Endothelial cell (in vitro differentiated cells): ENCODE results near the gene RBM27. TPM values are rescaled to one million over a fixed set of nuclear protein-coding genes. Genes with fewer than 3 reads are reported as not detected.
A peak's percentile ranks its signal among the peaks of the same experiment; 100 is the strongest.
"Not testable (repeated sequence)": the region's sequence is repeated elsewhere in the genome, so short reads cannot be mapped to it uniquely, and the experiment has no call there.

Source experiments
- DNase-seq: peaks from one replicate; pipeline ENCODE4 v3.0.0; 2021; ENCODE audit warnings: low spot score
- H3K27ac Mint-ChIP-seq: one replicate; pipeline ENCODE4 v1.8.0; 2021; ENCODE audit warnings: mixed read lengths, inconsistent platforms; ENCODE audit not compliant: unreplicated experiment
- H3K27me3 Mint-ChIP-seq: one replicate; pipeline ENCODE4 v1.8.0; 2021; ENCODE audit warnings: mild to moderate bottlenecking, moderate library complexity, mixed read lengths, inconsistent platforms; ENCODE audit not compliant: unreplicated experiment
- H3K36me3 Mint-ChIP-seq: one replicate; pipeline ENCODE4 v1.8.0; 2021; ENCODE audit warnings: mild to moderate bottlenecking, low read depth, mixed read lengths, inconsistent platforms; ENCODE audit not compliant: unreplicated experiment
- H3K4me1 Mint-ChIP-seq: one replicate; pipeline ENCODE4 v1.8.0; 2021; ENCODE audit warnings: mild to moderate bottlenecking, mixed read lengths, inconsistent platforms; ENCODE audit not compliant: unreplicated experiment
- H3K4me3 Mint-ChIP-seq: one replicate; pipeline ENCODE4 v1.8.0; 2021; ENCODE audit warnings: mild to moderate bottlenecking, mixed read lengths, inconsistent platforms; ENCODE audit not compliant: unreplicated experiment
- H3K9me3 Mint-ChIP-seq: one replicate; pipeline ENCODE4 v1.8.0; 2021; ENCODE audit warnings: mixed read lengths, inconsistent platforms; ENCODE audit not compliant: unreplicated experiment
- CTCF ChIP-seq: fragments of 200-600 bp; sonication (generic); IDR thresholded peaks from one replicate; pipeline ENCODE4 v1.5.0; 2021; ENCODE audit warnings: antibody characterized with exemption; ENCODE audit not compliant: unreplicated experiment
- total RNA-seq: library from RNA; stranded (reverse); fragmentation: NEBNext Ultra II Directional; extraction: Animal tissue kit (Norgen Biotek cat#: 25700); gene quantifications from one replicate; pipeline ENCODE4 v1.2.1, GENCODE V29; 2021; ENCODE audit not compliant: unreplicated experiment

The RBM27 gene
- total RNA-seq, 1 donor from 2014 or later: 15.2 TPM

GRCh38 chr5:146206257-146206656, 2.9 kb downstream of the RBM27 start:
- Mint-ChIP-seq H3K4me1 (no peaks in the 10 kb centered on the region), H3K27me3 (no peaks in the 10 kb centered on the region), H3K9me3 (no peaks in the 10 kb centered on the region), H3K27ac (no peak overlapping the region), H3K36me3 (no peaks in the 10 kb centered on the region), H3K4me3 (no peak overlapping the region)
- TF ChIP-seq CTCF: no peak
- DNase-seq: no peak

GRCh38 chr5:146208916-146209522, 5.6 kb downstream of the RBM27 start:
- TF ChIP-seq CTCF: peak; percentile 48
- Mint-ChIP-seq H3K4me3 (no peak overlapping the region), H3K27me3 (no peaks in the 10 kb centered on the region), H3K9me3 (no peaks in the 10 kb centered on the region), H3K4me1 (no peaks in the 10 kb centered on the region), H3K36me3 (no peaks in the 10 kb centered on the region), H3K27ac (no peak overlapping the region)
- DNase-seq: no peak

GRCh38 chr5:146209714-146210113, 6.3 kb downstream of the RBM27 start:
- TF ChIP-seq CTCF: no peak
- no peak for DNase-seq
- no peak overlapping the region for H3K27ac Mint-ChIP-seq
- no peaks in the 10 kb centered on the region for H3K27me3 Mint-ChIP-seq
- H3K4me3 Mint-ChIP-seq: no peak overlapping the region
- no peaks in the 10 kb centered on the region for H3K4me1 Mint-ChIP-seq
- no peaks in the 10 kb centered on the region for H3K9me3 Mint-ChIP-seq
- H3K36me3 Mint-ChIP-seq: no peaks in the 10 kb centered on the region

GRCh38 chr5:146210810-146211209, 7.4 kb downstream of the RBM27 start:
- not testable (repeated sequence) for H3K9me3 Mint-ChIP-seq, H3K27ac Mint-ChIP-seq, H3K4me3 Mint-ChIP-seq, DNase-seq, H3K27me3 Mint-ChIP-seq, H3K36me3 Mint-ChIP-seq, H3K4me1 Mint-ChIP-seq

GRCh38 chr5:146213210-146213826, 9.9 kb downstream of the RBM27 start:
- H3K27ac Mint-ChIP-seq: no peak overlapping the region
- no peak overlapping the region for H3K4me3 Mint-ChIP-seq
- no peaks in the 10 kb centered on the region for H3K27me3 Mint-ChIP-seq
- no peaks in the 10 kb centered on the region for H3K36me3 Mint-ChIP-seq
- no peak for DNase-seq
- H3K9me3 Mint-ChIP-seq: no peaks in the 10 kb centered on the region
- no peaks in the 10 kb centered on the region for H3K4me1 Mint-ChIP-seq
- no peak for TF ChIP-seq CTCF

GRCh38 chr5:146214881-146215280, 11.5 kb downstream of the RBM27 start:
- H3K27ac Mint-ChIP-seq, H3K4me1 Mint-ChIP-seq, H3K36me3 Mint-ChIP-seq: not testable (repeated sequence)

More at GRCh38 chr5:146214881-146215280, 11.5 kb downstream of the RBM27 start:
- not testable (repeated sequence) for H3K27me3 Mint-ChIP-seq, H3K4me3 Mint-ChIP-seq, H3K9me3 Mint-ChIP-seq, DNase-seq
